ENCODE measurements around the gene SMOC1. TPM values are rescaled to one million over a fixed set of nuclear protein-coding genes. Genes with fewer than 3 reads are reported as not detected.

SMOC1 gene
- total and polyA plus RNA-seq, 2 of the 8 experiments (the other 6 are each of a cell fraction or from before 2014, with no cell fraction given), result 1.6 to 2.4 TPM

GRCh38 chr14:69943084-69943780, 64.0 kb downstream of the SMOC1 start:
- H3K27me3 ChIP-seq (replicated peaks in 1 of 4; ENCODE audit: control insufficient read depth in 3 of 4, extremely low read depth in 1 of 4, insufficient read depth in 3 of 4, low read length in 3 of 4), result no peaks in the 10 kb centered on the region; a peak in 1 of 7 replicates
- no peak overlapping the region for H3K9ac ChIP-seq (replicated peaks in 1 of 4; ENCODE audit: extremely low read depth in 1 of 4, low read depth in 3 of 4, low read length in 3 of 4)
- POLR2A ChIA-PET (ENCODE audit: partially characterized antibody), result no interaction called here
- FAIRE-seq, result no peak
- 89% methylated on average over 12 of the region's 12 CpGs; no CpG with 5 or more reads in 1 of the 2 experiments for WGBS, 2 experiments (ENCODE audit: extremely low coverage in 1 of 2, insufficient coverage in 1 of 2, insufficient read length in 1 of 2, insufficient replicate concordance in 2 of 2, low coverage in 1 of 2, low lambda C conversion rate in 2 of 2, missing lambda C conversion rate in 1 of 2)
- no peak overlapping the region for H4K5ac ChIP-seq (ENCODE audit: insufficient read length, low read depth, low read length)
- H2BK20ac ChIP-seq (ENCODE audit: low read length), result no peak overlapping the region
- no peak overlapping the region for H3K56ac ChIP-seq (replicated peaks; ENCODE audit: insufficient read length, low read depth, low read length)
- no peak overlapping the region for H3K4ac ChIP-seq (replicated peaks; ENCODE audit: insufficient read length, low read depth, low read length)
- H4K8ac ChIP-seq (ENCODE audit: extremely low read depth, insufficient read depth, low read length), result no peak overlapping the region
- H3K9me3 ChIP-seq (ENCODE audit: insufficient read depth in 2 of 2, low read depth in 1 of 2, low read length in 1 of 2), result peaks cover 7 to 8% of the 10 kb centered on the region in 2 experiments; a peak in 3 of 4 replicates
- H3K4me3 ChIP-seq (ENCODE audit: extremely low read depth in 1 of 4, insufficient read depth in 2 of 4, low read depth in 3 of 4, low read length in 4 of 4), result no peak overlapping the region
- no peaks in the 10 kb centered on the region for H3K79me1 ChIP-seq (ENCODE audit: low read depth, low read length)
- no peak overlapping the region for H3K4me2 ChIP-seq (ENCODE audit: insufficient read depth in 1 of 2, low read depth in 2 of 2, low read length in 2 of 2)
- H2BK5ac ChIP-seq (ENCODE audit: low read depth, low read length), result no peak overlapping the region
- no peak overlapping the region for H4K91ac ChIP-seq (replicated peaks; ENCODE audit: insufficient read length, low read length)
- CTCF ChIA-PET (ENCODE audit: partially characterized antibody), result interaction anchor here (0.8 to 2.2 kb wide), 3 partner anchors 10 to 71 kb away, joined by 3 to 6 read pairs (median 3); no protein-coding TSS in a partner anchor
- H4K20me1 ChIP-seq (replicated peaks in 1 of 2; ENCODE audit: control insufficient read depth in 1 of 2, insufficient read depth in 2 of 2, low read length in 2 of 2), result no peaks in the 10 kb centered on the region
- no peak overlapping the region for H3K14ac ChIP-seq (ENCODE audit: insufficient read length)
- H3K27ac ChIP-seq (ENCODE audit: low read depth, low read length), result no peak overlapping the region
- H2BK120ac ChIP-seq (replicated peaks; ENCODE audit: low read depth, low read length), result no peak overlapping the region
- H2AK5ac ChIP-seq (ENCODE audit: low read depth, low read length), result no peak overlapping the region
- DNase-seq (ENCODE audit: low read depth in 1 of 2, low spot score in 2 of 2), result no peak
- H3K4me1 ChIP-seq (replicated peaks in 1 of 4; ENCODE audit: control insufficient read depth in 3 of 4, insufficient read depth in 4 of 4, low read length in 3 of 4), result no peaks in the 10 kb centered on the region
- no peak overlapping the region for H3K23ac ChIP-seq (ENCODE audit: insufficient read length)
- TF ChIP-seq BCL11A (IDR thresholded peaks at IDR 0.05; ENCODE audit: low read depth in 2 of 2, low read length in 2 of 2) (no peak), SIX5 (IDR thresholded peaks at IDR 0.05; ENCODE audit: low read depth, low read length) (no peak), BACH1 (IDR thresholded peaks at IDR 0.05; ENCODE audit: low read length) (no peak), USF2 (IDR thresholded peaks at IDR 0.05; ENCODE audit: low read length) (no peak)
- no peaks in the 10 kb centered on the region for H3K23me2 ChIP-seq (ENCODE audit: low read depth, low read length)
- H3K36me3 ChIP-seq (ENCODE audit: control insufficient read depth in 2 of 4, insufficient read depth in 4 of 4, low read length in 3 of 4), result no peaks in the 10 kb centered on the region
- no peak overlapping the region for H2BK12ac ChIP-seq (ENCODE audit: low read depth, low read length)
- H3K18ac ChIP-seq (ENCODE audit: extremely low read depth, low read length), result no peak overlapping the region
- no peak overlapping the region for H2AFZ ChIP-seq (ENCODE audit: low read length)
- H2BK15ac ChIP-seq (ENCODE audit: low read length), result no peak overlapping the region
- no peaks in the 10 kb centered on the region for H3K79me2 ChIP-seq (ENCODE audit: control insufficient read depth in 1 of 2, insufficient read depth in 2 of 2, low read length in 2 of 2)

Measured in H1 (cell line).